Esophagus squamous epithelium (tissue), 4 donors: ENCODE data around the gene LBHD2.

ENCODE experiments used
- POLR2A ChIP-seq, 4 donors: fragments of 450-650 bp; IDR thresholded peaks; one replicate each; pipeline ENCODE4 v1.6.1; 2017; ENCODE audit warnings: antibody characterized with exemption in 4 of 4, mild to moderate bottlenecking in 4 of 4, moderate library complexity in 3 of 4
- TF ChIP-seq, protein P1 (sequence below), 6 experiments: fragments of 450-650 bp in 4 of 6; fragments of 200-600 bp in 2 of 6; sonication (generic) in 2 of 6; IDR thresholded peaks; one replicate each; pipeline ENCODE4 v1.5.1; 2016 to 2019; ENCODE audit warnings: antibody characterized with exemption in 6 of 6, mild to moderate bottlenecking in 4 of 6, moderate library complexity in 4 of 6

DNA sequence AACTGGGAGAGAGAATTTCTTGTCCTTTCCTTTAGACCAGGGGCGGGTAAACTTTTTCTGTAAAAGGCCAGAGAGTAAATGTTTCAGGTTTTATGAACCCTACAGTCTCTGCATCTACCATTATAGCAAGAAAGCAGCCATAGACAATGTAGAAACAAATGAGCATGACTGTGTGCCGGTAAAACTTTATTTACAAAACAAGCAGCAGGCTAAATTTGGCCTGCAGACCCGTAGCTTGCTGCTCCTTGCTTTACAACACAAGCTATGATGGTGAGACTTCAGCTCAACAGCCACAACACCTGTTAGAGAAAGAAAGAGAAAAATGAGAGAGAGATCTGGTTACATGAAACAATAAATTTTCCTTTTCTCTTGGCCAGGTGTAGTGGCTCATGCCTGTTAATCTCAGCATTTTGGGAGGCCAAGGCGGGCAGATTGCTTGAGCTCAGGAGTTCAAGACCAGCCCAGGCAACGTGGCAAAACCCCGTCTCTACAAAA is 22.5 kb upstream of the LBHD2 start:
- TF ChIP-seq POLR2A (IDR thresholded peaks at IDR 0.05): no peak
- TF ChIP-seq, protein P1, sequence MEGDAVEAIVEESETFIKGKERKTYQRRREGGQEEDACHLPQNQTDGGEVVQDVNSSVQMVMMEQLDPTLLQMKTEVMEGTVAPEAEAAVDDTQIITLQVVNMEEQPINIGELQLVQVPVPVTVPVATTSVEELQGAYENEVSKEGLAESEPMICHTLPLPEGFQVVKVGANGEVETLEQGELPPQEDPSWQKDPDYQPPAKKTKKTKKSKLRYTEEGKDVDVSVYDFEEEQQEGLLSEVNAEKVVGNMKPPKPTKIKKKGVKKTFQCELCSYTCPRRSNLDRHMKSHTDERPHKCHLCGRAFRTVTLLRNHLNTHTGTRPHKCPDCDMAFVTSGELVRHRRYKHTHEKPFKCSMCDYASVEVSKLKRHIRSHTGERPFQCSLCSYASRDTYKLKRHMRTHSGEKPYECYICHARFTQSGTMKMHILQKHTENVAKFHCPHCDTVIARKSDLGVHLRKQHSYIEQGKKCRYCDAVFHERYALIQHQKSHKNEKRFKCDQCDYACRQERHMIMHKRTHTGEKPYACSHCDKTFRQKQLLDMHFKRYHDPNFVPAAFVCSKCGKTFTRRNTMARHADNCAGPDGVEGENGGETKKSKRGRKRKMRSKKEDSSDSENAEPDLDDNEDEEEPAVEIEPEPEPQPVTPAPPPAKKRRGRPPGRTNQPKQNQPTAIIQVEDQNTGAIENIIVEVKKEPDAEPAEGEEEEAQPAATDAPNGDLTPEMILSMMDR (IDR thresholded peaks at IDR 0.05): no peak
